Colon (tissue), 2 donors: ENCODE measurements around the gene LOXL3.

Experiments
- FAIRE-seq: peaks from 2 replicates; lab custom pipeline; 2012; peaks lifted over from hg19 to GRCh38; lab: Jason Lieb, UNC
- donor health status: control.
- donor health status: control.

The LOXL3 gene

DNA sequence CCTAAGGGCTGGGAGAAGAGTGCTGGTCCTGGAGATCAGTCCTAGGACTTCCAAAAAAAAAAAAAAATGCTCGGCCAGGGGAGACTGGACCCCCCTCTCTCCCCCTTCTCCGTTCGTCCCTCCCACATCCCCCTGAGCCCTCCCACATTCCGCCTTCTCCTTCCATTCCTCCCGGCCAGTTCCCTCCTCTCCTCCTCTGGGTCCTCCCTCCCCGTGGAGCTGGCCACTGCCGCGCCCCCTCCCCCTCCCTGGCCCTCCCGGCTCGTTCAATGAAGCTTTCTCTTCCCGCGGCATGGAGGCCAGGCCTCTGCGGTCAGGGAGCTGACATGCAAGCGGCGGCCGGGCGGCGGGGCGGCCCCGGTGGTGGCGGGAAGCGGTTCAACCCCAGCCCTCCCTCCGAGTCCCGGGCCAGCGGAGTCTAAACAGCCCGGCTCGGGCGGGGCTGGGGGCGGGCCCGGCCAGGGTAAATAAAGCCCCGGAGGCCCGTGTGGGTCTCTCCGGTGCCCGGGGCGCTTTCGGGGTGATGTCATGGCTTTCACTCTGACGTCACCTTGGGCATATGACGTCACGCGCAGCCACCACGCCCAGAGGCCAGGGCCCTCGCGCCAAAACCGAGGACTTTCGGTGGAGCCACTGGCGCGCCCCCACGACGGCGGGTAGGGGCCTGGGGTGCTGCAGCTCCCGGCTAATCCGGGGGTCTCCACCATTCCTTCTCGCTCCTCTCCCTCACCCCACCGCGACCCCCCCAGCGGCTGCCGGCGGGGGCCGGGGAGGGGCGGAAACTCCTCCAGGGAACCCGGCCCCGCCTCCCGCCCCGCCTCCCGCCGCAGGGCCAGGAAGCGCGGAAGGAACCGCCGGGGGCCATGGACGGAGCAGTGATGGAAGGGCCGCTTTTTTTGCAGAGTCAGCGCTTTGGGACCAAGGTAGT lies at the start of gene LOXL3, which contains the start of gene DOK1:
Gene LOXL3 (minus strand): TSS at position 51 of the 928 bp plus-strand sequence. CDS start 1,308 bp downstream, outside the sequence.
Gene DOK1 (plus strand): TSS at position 829 of the 928 bp plus-strand sequence. CDS start 35 bp downstream, at position 864.
- no peak for FAIRE-seq

- no peak for FAIRE-seq
Observed at GRCh38 chr2:74602586-74603281, 49.0 kb upstream of the LOXL3 start.

DNA sequence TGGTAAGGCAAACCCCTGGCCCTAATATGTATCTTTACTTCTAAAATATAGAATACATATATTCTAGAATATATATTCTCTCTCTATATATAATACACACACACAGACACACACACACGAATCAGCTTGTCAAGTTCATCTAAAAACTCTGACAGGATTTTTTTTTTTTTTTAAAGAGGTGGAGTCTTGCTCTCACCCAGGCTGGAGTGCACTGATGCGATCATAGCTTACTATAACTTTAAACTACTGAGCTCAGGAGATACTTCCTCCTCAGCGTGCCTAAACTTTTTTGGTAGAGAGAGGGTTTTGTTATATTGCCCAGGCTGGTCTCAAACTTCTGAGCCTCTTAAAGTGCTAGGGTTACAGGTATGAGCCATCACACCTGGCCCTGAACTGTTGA lies 45.9 kb upstream of the LOXL3 start:
- FAIRE-seq = no peak

DNA sequence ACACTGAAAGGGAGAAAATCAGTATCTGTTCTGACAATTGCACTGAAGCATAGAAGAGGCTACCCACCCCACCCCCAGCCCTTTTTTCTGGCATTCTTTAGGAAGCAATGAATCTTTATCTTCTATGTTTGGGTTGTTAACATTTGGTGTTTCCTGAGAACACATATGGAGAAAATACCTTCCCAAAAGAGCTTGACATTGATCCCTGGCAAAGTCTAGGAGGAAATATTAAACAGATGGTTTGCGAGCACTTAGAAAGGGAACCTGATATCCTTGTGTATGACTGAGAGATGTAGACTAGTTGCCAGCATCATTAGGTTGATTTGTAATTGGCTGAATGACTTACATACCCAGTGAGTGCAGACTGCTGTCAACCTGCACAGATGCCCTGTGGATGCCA lies 43.7 kb upstream of the LOXL3 start:
- FAIRE-seq = no peak

- no peak for FAIRE-seq
Observed at GRCh38 chr2:74596584-74596983, 42.8 kb upstream of the LOXL3 start.

GRCh38 chr2:74593826-74594772 lies 40.4 kb upstream of the LOXL3 start:
- FAIRE-seq = no peak

- no peak for FAIRE-seq
Observed at GRCh38 chr2:74588664-74589063, 34.9 kb upstream of the LOXL3 start.

- FAIRE-seq = no peak
Observed at GRCh38 chr2:74587664-74588277, 34.0 kb upstream of the LOXL3 start.

DNA sequence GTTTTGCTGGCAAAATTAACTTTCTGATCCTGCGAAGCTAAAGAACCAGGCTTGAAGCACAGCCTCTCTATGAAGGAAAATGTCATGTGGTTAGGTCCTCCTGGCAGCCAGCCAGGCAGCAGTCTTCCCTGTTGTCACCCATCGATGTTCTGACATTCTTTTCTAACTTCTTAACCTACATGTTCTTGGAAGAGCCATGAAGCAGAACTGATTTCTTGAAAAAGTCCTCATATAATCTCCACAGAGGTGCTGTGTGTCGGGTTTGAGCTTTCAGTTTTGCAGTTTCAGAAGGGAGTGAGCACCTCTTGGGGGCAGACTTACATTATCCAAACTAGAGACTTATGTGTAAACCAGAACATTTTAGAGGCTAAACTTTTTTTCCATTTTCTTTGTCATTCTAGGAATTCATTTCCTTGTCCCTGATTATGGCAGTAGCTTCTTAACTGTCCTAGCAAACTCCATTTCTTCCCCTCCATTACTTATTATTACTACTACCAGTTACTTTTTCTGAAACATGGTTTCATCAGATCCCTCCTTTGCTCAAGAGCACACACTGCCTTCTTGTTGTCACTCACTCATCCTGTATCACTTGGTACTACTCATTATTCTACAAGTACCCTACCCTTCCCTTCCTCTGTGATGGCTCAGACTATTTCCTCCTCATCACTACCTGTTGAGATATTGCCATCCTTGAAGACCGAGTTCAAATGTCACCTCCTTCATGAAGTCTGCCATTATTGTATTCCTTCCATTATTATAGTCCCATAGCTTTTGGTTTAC lies 31.9 kb upstream of the LOXL3 start:
- FAIRE-seq = no peak

DNA sequence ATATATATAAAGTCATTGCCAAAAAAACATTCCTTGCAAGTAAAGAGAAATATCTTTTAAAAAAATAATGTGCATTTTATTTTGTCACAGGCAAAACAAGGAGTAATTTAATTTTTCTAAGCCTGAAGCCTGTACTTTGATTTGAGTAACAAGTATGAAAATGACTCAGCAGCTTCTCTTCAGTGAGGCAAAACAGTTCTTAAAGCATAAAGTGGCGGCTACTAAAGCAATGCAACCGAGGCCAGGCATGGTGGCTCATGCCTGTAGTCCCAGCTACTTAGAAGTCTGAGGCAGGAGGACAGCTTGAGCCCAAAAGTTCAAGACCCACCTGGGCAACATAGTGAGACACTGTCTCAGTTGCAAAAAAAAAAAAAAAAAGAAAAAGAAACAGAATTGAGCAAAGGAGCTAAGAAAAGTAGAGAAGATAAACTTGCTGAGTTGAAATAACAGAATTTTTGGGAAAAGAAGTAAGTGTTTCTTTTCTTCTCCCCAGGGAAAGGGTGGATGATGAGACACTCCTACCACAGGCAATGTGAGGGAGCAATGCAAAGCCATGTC lies 30.4 kb upstream of the LOXL3 start:
- no peak for FAIRE-seq

- no peak for FAIRE-seq
Observed at GRCh38 chr2:74583504-74583903, 29.8 kb upstream of the LOXL3 start.

- no peak for FAIRE-seq
Observed at GRCh38 chr2:74582184-74582583, 28.4 kb upstream of the LOXL3 start.

DNA sequence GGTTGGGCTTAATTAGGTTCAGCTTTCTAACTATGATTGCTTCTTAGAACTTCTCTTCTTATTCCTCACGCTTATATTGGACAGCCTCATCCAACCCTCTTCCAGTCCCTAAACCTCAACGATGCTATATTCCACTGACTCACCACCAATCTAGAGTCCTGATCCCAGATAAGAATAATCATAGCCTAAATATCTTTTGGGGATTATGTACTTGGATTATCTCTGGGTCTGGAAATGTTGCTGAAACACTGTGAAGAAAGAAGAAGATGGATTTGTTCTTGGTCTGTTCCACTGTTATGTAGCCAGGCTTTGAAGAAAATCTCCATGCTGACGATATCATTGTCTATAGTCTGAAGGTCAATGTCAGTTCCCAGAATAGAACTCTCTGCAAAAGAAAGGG lies 27.7 kb upstream of the LOXL3 start:
- no peak for FAIRE-seq

DNA sequence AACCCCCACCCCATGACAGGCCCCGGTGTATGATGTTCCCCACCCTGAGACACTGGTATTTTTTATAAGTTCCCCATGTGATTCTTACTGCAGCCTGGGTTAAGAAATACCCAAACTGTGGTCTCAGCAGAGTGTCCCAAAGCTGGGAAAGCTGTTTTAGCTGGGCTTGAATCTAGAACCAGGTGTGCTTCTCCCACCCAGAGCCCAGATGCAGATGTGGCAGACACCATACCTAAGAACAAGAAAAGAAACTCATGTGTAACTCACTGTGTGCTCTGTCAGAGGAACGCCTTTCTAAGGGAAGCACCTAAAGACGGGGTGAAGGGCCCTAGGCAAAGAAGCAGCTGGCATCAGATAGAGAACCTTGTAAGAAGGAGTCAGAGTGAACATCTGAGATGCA lies 24.7 kb upstream of the LOXL3 start:
- no peak for FAIRE-seq

- no peak for FAIRE-seq
Observed at GRCh38 chr2:74577448-74577847, 23.7 kb upstream of the LOXL3 start.

GRCh38 chr2:74576863-74577229 lies 23.1 kb upstream of the LOXL3 start:
- FAIRE-seq = no peak

GRCh38 chr2:74576211-74576862 lies 22.6 kb upstream of the LOXL3 start:
- no peak for FAIRE-seq

DNA sequence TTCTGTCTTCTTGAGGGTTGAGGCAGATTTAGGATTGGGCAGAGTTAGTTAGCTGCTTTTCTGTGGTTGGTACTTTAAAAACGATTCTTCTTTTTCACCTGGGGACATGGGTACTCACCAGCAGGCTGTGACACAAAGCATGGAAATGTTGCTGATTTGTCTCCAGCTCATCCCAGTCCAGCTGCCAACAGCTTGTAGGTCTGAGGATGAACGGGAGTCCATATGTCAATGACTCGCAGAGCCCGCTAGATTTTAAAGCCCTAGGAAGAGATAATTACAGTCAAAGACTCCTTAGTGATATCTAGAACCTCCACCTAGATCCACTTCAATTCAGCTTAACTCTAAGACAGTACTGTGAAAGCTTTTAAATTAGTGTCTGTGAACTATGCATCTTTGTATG lies 21.6 kb upstream of the LOXL3 start:
- no peak for FAIRE-seq

DNA sequence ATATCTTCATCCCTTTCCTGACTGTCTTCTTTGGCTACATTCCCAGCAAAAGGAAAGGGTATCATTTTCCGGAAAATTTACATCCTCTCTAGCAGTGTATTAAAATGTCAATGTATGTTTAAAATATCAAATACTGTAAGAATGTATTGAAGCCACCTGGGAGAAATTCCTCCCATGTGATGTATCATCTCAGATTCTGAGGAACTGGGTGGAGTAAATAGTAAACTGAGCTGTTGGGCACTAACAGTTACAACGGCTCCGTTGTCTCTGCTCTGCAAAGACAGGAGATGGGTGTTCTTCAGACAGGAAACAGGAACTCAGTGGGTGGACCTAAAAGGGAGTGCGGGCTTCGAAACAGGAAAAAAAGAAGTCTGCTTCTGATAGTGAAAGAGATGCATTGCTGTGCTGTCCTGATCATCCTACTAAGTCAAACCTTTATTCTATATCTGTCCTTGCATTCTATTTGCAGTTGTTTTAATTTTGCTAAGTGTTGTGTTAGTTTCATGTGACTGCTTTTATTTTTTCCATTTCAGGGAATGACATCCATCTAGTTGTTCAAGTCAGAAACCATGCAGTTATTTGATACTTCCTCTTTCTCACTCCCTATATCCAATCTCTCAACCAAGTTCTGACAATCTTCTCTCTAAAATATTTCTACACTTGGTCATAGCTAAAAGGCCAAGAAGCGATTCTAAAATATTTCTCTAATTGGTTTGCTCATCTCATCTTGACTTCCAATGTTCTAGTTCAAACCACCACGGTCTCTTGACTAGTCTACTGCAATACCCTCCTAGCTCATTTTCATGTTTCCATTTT lies 20.2 kb upstream of the LOXL3 start:
- FAIRE-seq = no peak
